DOHH2 (cell line): ENCODE measurements around the gene RNU7-1.

Experiments
- EZH2phosphoT487 ChIP-seq: fragments of 200-600 bp; sonication (generic); IDR thresholded peaks from 2 replicates; pipeline ENCODE4 v1.6.1; 2017; ENCODE audit warnings: borderline replicate concordance, mild to moderate bottlenecking, antibody characterized with exemption, low read length, moderate library complexity, mixed read lengths
- TF ChIP-seq, protein P1 (sequence below): fragments of 200-600 bp; sonication (generic); IDR thresholded peaks from one replicate; pipeline ENCODE4 v1.5.1; 2014; ENCODE audit warnings: antibody characterized with exemption, mild to moderate bottlenecking, low read depth, low read length; ENCODE audit not compliant: poor library complexity, severe bottlenecking

DNA sequence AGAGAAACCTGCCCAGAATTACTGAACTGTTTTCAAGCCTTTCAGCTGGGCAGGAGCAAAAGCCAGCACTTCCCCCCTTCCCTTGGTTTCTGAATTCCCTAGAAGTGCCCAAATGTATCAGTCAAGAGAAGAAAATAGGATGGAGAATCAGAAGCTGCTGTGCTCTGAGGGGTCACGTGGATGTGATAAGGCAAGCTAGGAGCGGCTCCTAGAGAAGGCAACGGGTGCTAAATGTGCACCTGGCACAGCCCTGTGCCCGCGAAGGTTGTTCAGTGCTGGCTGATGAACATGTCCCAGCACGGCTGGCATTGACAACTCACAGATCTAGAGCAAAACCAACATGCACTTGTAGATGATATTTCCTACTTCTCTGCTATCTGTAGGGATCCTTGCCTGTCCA, 35.4 kb downstream of the RNU7-1 start:
- TF ChIP-seq, protein P1, sequence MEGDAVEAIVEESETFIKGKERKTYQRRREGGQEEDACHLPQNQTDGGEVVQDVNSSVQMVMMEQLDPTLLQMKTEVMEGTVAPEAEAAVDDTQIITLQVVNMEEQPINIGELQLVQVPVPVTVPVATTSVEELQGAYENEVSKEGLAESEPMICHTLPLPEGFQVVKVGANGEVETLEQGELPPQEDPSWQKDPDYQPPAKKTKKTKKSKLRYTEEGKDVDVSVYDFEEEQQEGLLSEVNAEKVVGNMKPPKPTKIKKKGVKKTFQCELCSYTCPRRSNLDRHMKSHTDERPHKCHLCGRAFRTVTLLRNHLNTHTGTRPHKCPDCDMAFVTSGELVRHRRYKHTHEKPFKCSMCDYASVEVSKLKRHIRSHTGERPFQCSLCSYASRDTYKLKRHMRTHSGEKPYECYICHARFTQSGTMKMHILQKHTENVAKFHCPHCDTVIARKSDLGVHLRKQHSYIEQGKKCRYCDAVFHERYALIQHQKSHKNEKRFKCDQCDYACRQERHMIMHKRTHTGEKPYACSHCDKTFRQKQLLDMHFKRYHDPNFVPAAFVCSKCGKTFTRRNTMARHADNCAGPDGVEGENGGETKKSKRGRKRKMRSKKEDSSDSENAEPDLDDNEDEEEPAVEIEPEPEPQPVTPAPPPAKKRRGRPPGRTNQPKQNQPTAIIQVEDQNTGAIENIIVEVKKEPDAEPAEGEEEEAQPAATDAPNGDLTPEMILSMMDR: no peak
- TF ChIP-seq EZH2phosphoT487: no peak
